GM12875 (cell line): Measurements from ENCODE around the gene LSM4.

ENCODE experiments used
- H3K4me3 ChIP-seq: one replicate; pipeline ENCODE4 v1.5.1; 2011; ENCODE audit warnings: low read depth, low read length, control low read depth
- TF ChIP-seq, protein P1 (sequence below): IDR thresholded peaks from 2 replicates; pipeline ENCODE4 v1.5.1; 2011; ENCODE audit warnings: low read depth, mild to moderate bottlenecking, control low read depth, inconsistent platforms, low read length, moderate library complexity, borderline replicate concordance; ENCODE audit not compliant: insufficient read depth

Gene LSM4

DNA sequence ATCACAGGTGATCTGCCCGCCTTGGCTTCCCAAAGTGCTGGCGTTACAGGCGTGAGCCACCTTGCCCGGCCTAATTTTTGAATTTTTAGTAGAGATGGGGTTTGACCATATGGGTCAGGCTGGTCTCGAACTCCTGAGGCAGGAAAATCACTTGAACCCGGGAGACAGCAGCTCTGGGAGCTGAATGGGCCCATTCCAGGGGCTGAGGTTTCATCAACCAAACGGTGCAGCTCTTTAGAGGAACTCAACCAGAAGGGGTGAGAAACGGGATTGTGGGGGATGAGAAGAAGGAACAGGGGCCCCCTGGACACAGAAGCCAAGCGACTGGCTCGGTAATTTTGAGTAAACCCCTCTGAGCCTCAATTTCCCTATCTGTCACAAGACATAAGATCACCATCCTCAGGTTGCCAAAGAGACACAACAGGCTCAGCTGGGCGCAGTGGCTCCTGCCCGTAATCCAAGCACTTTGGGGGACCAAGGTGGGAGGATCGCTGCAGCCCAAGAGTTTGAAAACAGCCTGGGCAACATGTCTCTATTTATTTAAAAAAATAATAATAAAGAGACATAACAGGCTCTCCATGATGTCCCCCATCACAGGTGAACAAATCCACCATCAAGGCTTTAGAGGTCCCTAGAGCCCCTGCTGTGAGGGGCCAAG, 49.2 kb downstream of the LSM4 start:
- TF ChIP-seq, protein P1, sequence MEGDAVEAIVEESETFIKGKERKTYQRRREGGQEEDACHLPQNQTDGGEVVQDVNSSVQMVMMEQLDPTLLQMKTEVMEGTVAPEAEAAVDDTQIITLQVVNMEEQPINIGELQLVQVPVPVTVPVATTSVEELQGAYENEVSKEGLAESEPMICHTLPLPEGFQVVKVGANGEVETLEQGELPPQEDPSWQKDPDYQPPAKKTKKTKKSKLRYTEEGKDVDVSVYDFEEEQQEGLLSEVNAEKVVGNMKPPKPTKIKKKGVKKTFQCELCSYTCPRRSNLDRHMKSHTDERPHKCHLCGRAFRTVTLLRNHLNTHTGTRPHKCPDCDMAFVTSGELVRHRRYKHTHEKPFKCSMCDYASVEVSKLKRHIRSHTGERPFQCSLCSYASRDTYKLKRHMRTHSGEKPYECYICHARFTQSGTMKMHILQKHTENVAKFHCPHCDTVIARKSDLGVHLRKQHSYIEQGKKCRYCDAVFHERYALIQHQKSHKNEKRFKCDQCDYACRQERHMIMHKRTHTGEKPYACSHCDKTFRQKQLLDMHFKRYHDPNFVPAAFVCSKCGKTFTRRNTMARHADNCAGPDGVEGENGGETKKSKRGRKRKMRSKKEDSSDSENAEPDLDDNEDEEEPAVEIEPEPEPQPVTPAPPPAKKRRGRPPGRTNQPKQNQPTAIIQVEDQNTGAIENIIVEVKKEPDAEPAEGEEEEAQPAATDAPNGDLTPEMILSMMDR = no peak
- no peak overlapping the region for H3K4me3 ChIP-seq

DNA sequence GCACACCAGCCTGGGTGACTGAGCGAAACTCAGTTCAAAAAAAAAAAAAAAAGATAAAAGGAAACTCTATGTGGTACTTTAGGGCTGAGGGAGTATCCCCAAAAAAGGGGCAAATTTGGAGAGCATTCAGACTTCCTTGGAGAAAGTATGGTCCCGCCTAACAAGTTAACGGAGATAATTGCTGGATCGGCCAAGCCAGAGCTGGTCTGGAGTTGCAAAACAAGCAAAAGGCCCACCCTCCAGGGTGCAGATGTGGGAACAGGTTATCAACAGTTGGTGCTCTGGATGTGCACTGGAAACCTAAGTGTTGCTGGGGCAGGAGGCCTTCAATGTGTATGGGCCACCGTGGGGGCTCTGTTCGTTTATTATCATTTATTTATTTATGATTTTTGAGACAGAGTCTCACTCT, 51.4 kb downstream of the LSM4 start:
- no peak overlapping the region for H3K4me3 ChIP-seq
- TF ChIP-seq, protein P1 = no peak

DNA sequence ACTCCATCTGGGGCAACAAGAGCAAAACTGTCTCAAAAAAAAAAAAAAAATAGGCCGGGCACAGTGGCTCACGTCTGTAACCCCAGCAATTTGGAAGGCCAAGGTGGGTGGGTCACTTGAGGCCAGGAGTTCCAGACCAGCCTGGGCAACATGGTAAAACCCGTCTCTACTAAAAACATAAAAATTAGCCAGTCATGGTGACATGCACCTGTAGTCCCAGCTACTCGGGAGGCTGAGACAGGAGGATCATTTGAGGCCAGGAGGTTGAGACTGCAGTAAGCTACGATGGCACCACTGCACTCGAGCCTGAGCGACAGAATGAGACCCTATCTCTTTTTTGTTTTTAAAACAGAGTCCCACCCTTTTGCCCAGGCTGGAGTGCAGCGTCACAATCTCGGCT, 52.5 kb downstream of the LSM4 start:
- TF ChIP-seq, protein P1 = no peak
- H3K4me3 ChIP-seq = no peak overlapping the region

DNA sequence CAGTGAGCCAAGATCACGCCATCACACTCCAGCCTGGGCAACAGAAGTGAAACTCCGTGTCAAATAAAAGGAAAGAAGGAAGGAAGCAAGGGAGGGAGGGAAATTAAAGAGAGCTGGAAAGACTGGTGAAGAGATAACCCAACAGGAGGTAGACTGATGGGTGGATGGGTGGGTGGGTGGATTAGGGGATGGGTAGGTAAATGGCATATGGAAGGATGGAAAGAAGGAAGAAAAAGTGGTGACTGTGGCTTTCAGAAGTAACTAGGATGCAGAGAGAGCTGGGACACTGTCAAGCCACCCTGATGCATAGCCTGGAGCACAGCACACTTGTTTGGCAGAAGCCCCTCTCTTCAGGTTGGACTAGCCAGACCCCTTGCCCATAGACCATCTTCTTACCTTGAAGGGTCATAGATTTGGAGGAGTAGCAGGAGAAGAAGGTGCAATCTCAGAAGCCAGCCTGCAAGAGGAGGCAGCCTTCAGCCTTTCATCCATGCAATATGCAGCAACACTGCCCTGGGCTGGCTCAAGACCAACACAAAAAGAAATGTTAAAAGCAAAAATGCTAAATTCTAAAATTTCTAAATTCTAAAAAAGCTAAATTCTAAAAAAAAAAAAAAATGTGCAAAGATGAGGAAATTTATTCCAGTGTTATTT, 53.7 kb downstream of the LSM4 start:
- H3K4me3 ChIP-seq = no peak overlapping the region
- TF ChIP-seq, protein P1 = no peak

DNA sequence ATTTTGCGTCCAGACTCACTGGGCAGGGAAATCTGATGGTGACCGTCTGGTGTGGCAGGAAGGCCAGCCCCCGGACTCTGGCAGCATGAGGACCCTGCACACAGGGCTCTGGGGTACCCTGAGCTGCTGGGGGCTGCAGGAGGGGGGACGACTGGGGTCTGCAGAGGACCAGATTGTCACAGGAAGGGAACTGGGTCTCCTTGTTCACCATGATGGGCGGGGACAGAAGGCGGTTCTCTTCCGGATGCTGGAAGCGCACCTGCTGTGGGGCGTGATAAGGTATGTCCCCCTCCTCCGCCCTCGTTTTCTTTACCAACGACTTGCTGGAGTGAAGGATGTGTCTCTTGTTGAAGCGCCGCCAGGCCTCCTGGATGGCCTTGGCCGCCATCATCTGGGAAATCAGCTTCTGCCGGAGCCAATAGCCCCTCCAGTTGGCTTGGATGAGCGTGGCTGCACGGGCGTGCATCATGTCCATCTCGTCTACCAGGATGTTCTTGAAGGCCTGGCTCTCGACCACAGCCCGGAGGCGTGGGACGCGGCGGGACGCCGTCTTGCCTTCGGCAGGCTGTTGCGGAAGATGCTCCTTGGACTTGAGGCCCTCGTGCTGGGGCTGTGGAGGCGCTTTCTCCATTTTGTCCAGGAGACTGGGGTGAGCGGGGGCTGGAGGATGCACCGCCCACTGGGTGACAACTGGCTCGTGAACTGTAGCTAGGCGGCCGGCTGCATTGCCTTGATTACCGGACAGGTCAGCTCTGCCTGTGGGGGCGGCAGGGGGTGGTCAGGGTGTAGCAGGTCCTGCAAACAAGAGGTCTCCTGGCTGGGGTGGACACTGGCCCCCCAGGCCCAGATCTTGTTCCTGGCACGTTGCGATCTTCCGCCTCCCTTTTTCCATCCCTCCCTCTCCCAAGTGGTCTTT, 55.8 kb downstream of the LSM4 start:
- TF ChIP-seq, protein P1 = no peak
- H3K4me3 ChIP-seq = no peak overlapping the region

DNA sequence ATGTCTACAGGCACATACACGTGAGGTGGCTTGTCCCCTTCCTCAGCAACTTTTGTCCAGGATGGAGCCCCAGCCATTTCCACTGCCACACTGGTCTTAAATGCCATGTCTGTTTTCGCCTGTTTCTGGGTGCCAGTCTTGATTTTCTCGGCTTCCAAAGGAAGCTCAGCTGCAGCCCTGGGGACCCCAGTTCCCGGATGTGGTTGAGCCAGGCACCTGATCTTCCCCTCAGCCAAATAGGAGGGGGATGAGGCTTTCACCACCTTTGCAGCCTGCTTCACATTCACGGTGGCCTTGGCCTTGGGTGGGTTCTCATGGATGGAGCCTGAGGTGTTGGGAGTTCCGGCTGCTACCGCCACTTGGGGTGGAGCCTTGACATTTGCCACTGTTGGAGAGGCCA, 57.3 kb downstream of the LSM4 start:
- TF ChIP-seq, protein P1 = no peak
- no peak overlapping the region for H3K4me3 ChIP-seq
